ENCODE data around the gene MYO1B.

- TF ChIP-seq CTCF (conservative IDR thresholded peaks at IDR 0.05 in 1 of 2, IDR thresholded peaks at IDR 0.05 in 1 of 2; ENCODE audit: extremely low read depth in 1 of 2, insufficient read depth in 1 of 2, low read depth in 1 of 2, low read length in 2 of 2): no peak
- no peak for TF ChIP-seq EZH2 (IDR thresholded peaks at IDR 0.05; ENCODE audit: borderline replicate concordance, low read length)
These were observed 118.1 kb downstream of the MYO1B start for GRCh38 chr2:191363267-191363666.
